Measurements from ENCODE around the gene AP5M1.

DNA sequence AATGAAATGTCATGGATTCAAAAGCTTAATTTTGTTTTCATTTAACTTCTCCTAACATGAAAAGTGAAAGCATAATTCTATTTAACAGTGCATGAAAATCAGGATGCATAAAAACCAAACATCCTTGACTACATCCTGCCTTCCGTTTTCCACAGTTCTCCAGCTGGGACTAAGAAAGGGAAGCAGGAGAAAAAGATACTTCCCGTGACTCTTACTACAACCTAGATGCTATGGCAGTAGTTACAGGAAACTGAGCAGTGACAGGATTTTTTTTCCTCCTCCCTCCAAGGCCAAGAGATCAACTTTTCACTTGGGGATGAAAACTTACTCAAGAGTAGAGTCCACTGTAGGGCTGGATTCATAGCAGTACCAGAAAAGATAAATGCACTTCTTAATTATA, 2.7 kb upstream of the AP5M1 start:
- TF ChIP-seq SP1 (IDR thresholded peaks at IDR 0.05) (no peak), ZNF384 (IDR thresholded peaks at IDR 0.05) (no peak), FOXK2 (IDR thresholded peaks at IDR 0.05) (no peak)

Measured in HEK293T (cell line).